ENCODE measurements around the gene MED27. TPM values are rescaled to one million over a fixed set of nuclear protein-coding genes. Genes with fewer than 3 reads are reported as not detected.

MED27 gene
- total and polyA plus RNA-seq, 2 of the 8 experiments (the other 6 are each of a cell fraction or from before 2014, with no cell fraction given) = 29.9 to 56.5 TPM

DNA sequence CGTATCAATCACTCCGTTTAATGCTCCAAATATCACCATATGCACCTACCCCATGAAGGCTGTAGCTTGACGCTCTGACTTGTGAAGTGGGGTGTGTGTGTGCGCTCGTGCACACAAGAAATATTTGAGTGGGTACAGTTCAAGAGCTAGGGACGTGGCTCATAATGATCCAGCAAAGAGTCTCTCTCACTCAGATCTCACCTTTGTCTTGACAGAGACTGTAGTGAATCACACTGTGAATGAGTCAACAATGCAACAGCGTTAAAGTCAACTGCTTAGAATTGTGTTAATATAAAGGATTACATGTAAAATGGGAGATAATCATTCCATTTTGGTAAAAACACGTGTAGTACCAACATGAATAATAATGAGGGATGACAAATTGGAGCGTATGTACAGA is 119.4 kb downstream of the MED27 start:
- no peak overlapping the region for H3K27ac ChIP-seq (ENCODE audit: low read depth, low read length)
- no peak overlapping the region for H2BK12ac ChIP-seq (ENCODE audit: low read depth, low read length)
- H3K4ac ChIP-seq (replicated peaks; ENCODE audit: insufficient read length, low read depth, low read length) = no peak overlapping the region
- H3K14ac ChIP-seq (ENCODE audit: insufficient read length) = no peak overlapping the region
- FAIRE-seq (no peak), DNase-seq (ENCODE audit: low read depth in 1 of 2, low spot score in 2 of 2) (no peak)
- H3K79me2 ChIP-seq (ENCODE audit: control insufficient read depth in 1 of 2, insufficient read depth in 2 of 2, low read length in 2 of 2) = no peaks in the 10 kb centered on the region
- H2BK5ac ChIP-seq (ENCODE audit: low read depth, low read length) = no peak overlapping the region
- TF ChIP-seq RXRA (IDR thresholded peaks at IDR 0.05; ENCODE audit: insufficient read depth, low read depth, low read length) = no peak
- no peak for TF ChIP-seq HDAC2 (IDR thresholded peaks at IDR 0.05; ENCODE audit: borderline replicate concordance in 1 of 2, low read depth in 2 of 2, low read length in 2 of 2)
- no peak for TF ChIP-seq GTF2F1 (IDR thresholded peaks at IDR 0.05; ENCODE audit: borderline replicate concordance, low read depth, low read length)
- no peak for TF ChIP-seq SIRT6 (IDR thresholded peaks at IDR 0.05; ENCODE audit: low read length)
- no peak for TF ChIP-seq MAFK (IDR thresholded peaks at IDR 0.05; ENCODE audit: low read depth, low read length)
- WGBS, 2 experiments (ENCODE audit: extremely low coverage in 1 of 2, insufficient coverage in 1 of 2, insufficient read length in 1 of 2, insufficient replicate concordance in 2 of 2, low coverage in 1 of 2, low lambda C conversion rate in 2 of 2, missing lambda C conversion rate in 1 of 2) = 83% methylated on average over 9 of the region's 9 CpGs; no CpG with 5 or more reads in 1 of the 2 experiments
- peaks cover 2% of the 10 kb centered on the region; the same call in 1 of the 2 replicates for H3K23me2 ChIP-seq (ENCODE audit: low read depth, low read length)
- H3K4me2 ChIP-seq (ENCODE audit: insufficient read depth in 1 of 2, low read depth in 2 of 2, low read length in 2 of 2) = no peak overlapping the region
- H3K9me3 ChIP-seq (ENCODE audit: insufficient read depth in 2 of 2, low read depth in 1 of 2, low read length in 1 of 2) = no peaks in the 10 kb centered on the region
- no peak overlapping the region for H3K4me3 ChIP-seq (ENCODE audit: extremely low read depth in 1 of 4, insufficient read depth in 2 of 4, low read depth in 3 of 4, low read length in 4 of 4)
- H2BK20ac ChIP-seq (ENCODE audit: low read length) = no peak overlapping the region
- peaks cover 0 to 7% (median 0%) of the 10 kb centered on the region in 4 experiments; a peak in 3 of 7 replicates for H3K4me1 ChIP-seq (replicated peaks in 1 of 4; ENCODE audit: control insufficient read depth in 3 of 4, insufficient read depth in 4 of 4, low read length in 3 of 4)
- H2AK5ac ChIP-seq (ENCODE audit: low read depth, low read length) = no peak overlapping the region
- no peak overlapping the region for H3K18ac ChIP-seq (ENCODE audit: extremely low read depth, low read length)
- no peak overlapping the region for H4K8ac ChIP-seq (ENCODE audit: extremely low read depth, insufficient read depth, low read length)
- H2AFZ ChIP-seq (ENCODE audit: low read length) = no peak overlapping the region
- ChIA-PET POLR2A (ENCODE audit: partially characterized antibody) (no interaction called here), CTCF (ENCODE audit: partially characterized antibody) (interaction anchor here (0.6 to 2.5 kb wide), 4 partner anchors 25 to 59 kb away, joined by 3 to 6 read pairs (median 4); no protein-coding TSS in a partner anchor)
- no peaks in the 10 kb centered on the region; a peak in 1 of 8 replicates for H3K36me3 ChIP-seq (ENCODE audit: control insufficient read depth in 2 of 4, insufficient read depth in 4 of 4, low read length in 3 of 4)
- H3K9ac ChIP-seq (replicated peaks in 1 of 4; ENCODE audit: extremely low read depth in 1 of 4, low read depth in 3 of 4, low read length in 3 of 4) = no peak overlapping the region
- peaks cover 0 to 24% (median 9%) of the 10 kb centered on the region in 4 experiments; a peak in 4 of 7 replicates for H3K27me3 ChIP-seq (replicated peaks in 1 of 4; ENCODE audit: control insufficient read depth in 3 of 4, extremely low read depth in 1 of 4, insufficient read depth in 3 of 4, low read length in 3 of 4)
- no peak overlapping the region for H4K91ac ChIP-seq (replicated peaks; ENCODE audit: insufficient read length, low read length)
- H4K20me1 ChIP-seq (replicated peaks in 1 of 2; ENCODE audit: control insufficient read depth in 1 of 2, insufficient read depth in 2 of 2, low read length in 2 of 2) = peaks cover 9 to 13% of the 10 kb centered on the region in 2 experiments
- H4K5ac ChIP-seq (ENCODE audit: insufficient read length, low read depth, low read length) = no peak overlapping the region
- H2BK120ac ChIP-seq (replicated peaks; ENCODE audit: low read depth, low read length) = no peak overlapping the region
- no peaks in the 10 kb centered on the region; the same call in 1 of the 2 replicates for H3K79me1 ChIP-seq (ENCODE audit: low read depth, low read length)
- H3K23ac ChIP-seq (ENCODE audit: insufficient read length) = no peak overlapping the region
- H2BK15ac ChIP-seq (ENCODE audit: low read length) = no peak overlapping the region
- no peak overlapping the region for H3K56ac ChIP-seq (replicated peaks; ENCODE audit: insufficient read length, low read depth, low read length)
